NCI-H2196 treated with DMSO at 0.1 percent for 48 hours (cell line): ENCODE data around the gene FHIT.

Experiments used
- DNase-seq: peaks from one replicate; lab custom pipeline; 2025; ENCODE audit not compliant: unreplicated experiment; lab: John Stamatoyannopoulos, UW

The FHIT gene

GRCh38 chr3:60434950-60435349 is 816.3 kb downstream of the FHIT start:
- DNase-seq: no peak

- DNase-seq: no peak
Measured at GRCh38 chr3:60434323-60434722, 816.9 kb downstream of the FHIT start.

GRCh38 chr3:60431599-60431958 is 819.7 kb downstream of the FHIT start:
- DNase-seq: no peak

GRCh38 chr3:60430205-60430604 is 821.0 kb downstream of the FHIT start:
- DNase-seq: no peak

GRCh38 chr3:60427109-60427508 is 824.1 kb downstream of the FHIT start:
- no peak for DNase-seq

- no peak for DNase-seq
Measured at GRCh38 chr3:60424942-60425341, 826.3 kb downstream of the FHIT start.

GRCh38 chr3:60424034-60424433 is 827.2 kb downstream of the FHIT start:
- DNase-seq: no peak

GRCh38 chr3:60423556-60423955 is 827.7 kb downstream of the FHIT start:
- DNase-seq: no peak

GRCh38 chr3:60421749-60422446 is 829.4 kb downstream of the FHIT start:
- DNase-seq: no peak

GRCh38 chr3:60417576-60417975 is 833.7 kb downstream of the FHIT start:
- no peak for DNase-seq

- no peak for DNase-seq
Measured at GRCh38 chr3:60414011-60414410, 837.2 kb downstream of the FHIT start.

- DNase-seq: no peak
Measured at GRCh38 chr3:60413551-60413950, 837.7 kb downstream of the FHIT start.

GRCh38 chr3:60403866-60404265 is 847.4 kb downstream of the FHIT start:
- DNase-seq: no peak

GRCh38 chr3:60402931-60403330 is 848.3 kb downstream of the FHIT start:
- no peak for DNase-seq

- DNase-seq: no peak
Measured at GRCh38 chr3:60399861-60400845, 851.1 kb downstream of the FHIT start.

GRCh38 chr3:60399292-60399691 is 852.0 kb downstream of the FHIT start:
- no peak for DNase-seq

- no peak for DNase-seq
Measured at GRCh38 chr3:60395173-60395762, 856.0 kb downstream of the FHIT start.

- no peak for DNase-seq
Measured at GRCh38 chr3:60393946-60394345, 857.3 kb downstream of the FHIT start.

GRCh38 chr3:60392501-60392900 is 858.8 kb downstream of the FHIT start:
- no peak for DNase-seq

- DNase-seq: no peak
Measured at GRCh38 chr3:60391292-60391691, 860.0 kb downstream of the FHIT start.

GRCh38 chr3:60388731-60389130 is 862.5 kb downstream of the FHIT start:
- no peak for DNase-seq

GRCh38 chr3:60386306-60386705 is 864.9 kb downstream of the FHIT start:
- no peak for DNase-seq
